ENCODE results near the gene ITGB4. TPM values are rescaled to one million over a fixed set of nuclear protein-coding genes. Genes with fewer than 3 reads are reported as not detected.

ITGB4 gene
- total and polyA plus RNA-seq, 2 of the 13 experiments (the other 11 are each of a cell fraction or from before 2014, with no cell fraction given), result 6.9 to 14.5 TPM

DNA sequence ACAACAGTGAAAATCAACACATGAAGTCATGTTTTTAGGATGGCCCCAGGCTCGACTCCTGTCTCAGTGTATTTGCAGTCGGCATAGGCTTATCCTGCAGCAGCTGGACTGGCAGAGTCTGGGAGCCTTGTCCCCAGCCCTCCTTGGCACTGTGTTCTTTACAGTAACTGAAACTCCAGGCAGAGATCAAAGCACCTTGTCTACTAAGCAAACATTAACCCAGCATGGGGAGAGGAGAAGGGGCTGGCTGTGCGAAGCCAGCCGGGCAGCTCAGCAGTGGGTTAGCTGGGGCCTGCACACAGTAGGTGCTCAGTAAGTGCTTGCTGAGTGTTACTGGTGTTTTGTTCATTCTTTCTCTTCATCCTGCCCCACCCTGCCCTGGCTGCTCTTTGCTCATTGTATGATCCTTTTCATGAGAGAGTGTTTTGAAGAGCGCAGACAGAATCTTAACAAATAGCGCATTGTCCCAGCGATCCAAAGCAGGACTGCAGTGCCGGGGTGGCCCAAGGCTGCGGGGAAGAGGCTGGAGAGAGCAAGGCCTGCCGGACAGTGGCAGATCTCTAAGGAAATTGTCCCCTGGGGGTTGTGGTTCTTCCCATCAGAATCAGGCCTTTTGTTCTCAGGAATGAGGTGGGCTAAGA is 23.5 kb upstream of the ITGB4 start (continued):
- TF ChIP-seq ZSCAN31 (CRISPR knock-in tag; IDR thresholded peaks at IDR 0.05; ENCODE audit: low read depth) (no peak), HOXA3 (CRISPR knock-in tag; IDR thresholded peaks at IDR 0.05) (peak; percentile 38; the same call in 1 of the 2 replicates), ZNF431 (CRISPR knock-in tag; IDR thresholded peaks at IDR 0.05; ENCODE audit: borderline replicate concordance, low read depth) (no peak), CERS6 (CRISPR knock-in tag; IDR thresholded peaks at IDR 0.05) (no peak), NFE2L2 (IDR thresholded peaks at IDR 0.05; ENCODE audit: low read length) (no peak), ZNF430 (CRISPR knock-in tag; IDR thresholded peaks at IDR 0.05) (peak; percentile 70; the same call in 1 of the 2 replicates), ZNF235 (CRISPR knock-in tag; IDR thresholded peaks at IDR 0.05; ENCODE audit: borderline replicate concordance) (no peak), PAF1 (CRISPR knock-in tag; IDR thresholded peaks at IDR 0.05) (no peak), HNRNPL (IDR thresholded peaks at IDR 0.05; ENCODE audit: low read depth, low read length) (peak; percentile 94), TMF1 (CRISPR knock-in tag; IDR thresholded peaks at IDR 0.05; ENCODE audit: low read depth) (no peak), ZNF343 (CRISPR knock-in tag; IDR thresholded peaks at IDR 0.05) (no peak), ZNF10 (CRISPR knock-in tag; IDR thresholded peaks at IDR 0.05; ENCODE audit: borderline replicate concordance, low read depth) (no peak), MED13 (CRISPR knock-in tag; IDR thresholded peaks at IDR 0.05) (no peak), ZNF432 (CRISPR knock-in tag; IDR thresholded peaks at IDR 0.05; ENCODE audit: borderline replicate concordance) (no peak), TAF1 (CRISPR knock-in tag; IDR thresholded peaks at IDR 0.05) (peak; percentile 36; the same call in 1 of the 2 replicates)
- TF ChIP-seq, protein P1, sequence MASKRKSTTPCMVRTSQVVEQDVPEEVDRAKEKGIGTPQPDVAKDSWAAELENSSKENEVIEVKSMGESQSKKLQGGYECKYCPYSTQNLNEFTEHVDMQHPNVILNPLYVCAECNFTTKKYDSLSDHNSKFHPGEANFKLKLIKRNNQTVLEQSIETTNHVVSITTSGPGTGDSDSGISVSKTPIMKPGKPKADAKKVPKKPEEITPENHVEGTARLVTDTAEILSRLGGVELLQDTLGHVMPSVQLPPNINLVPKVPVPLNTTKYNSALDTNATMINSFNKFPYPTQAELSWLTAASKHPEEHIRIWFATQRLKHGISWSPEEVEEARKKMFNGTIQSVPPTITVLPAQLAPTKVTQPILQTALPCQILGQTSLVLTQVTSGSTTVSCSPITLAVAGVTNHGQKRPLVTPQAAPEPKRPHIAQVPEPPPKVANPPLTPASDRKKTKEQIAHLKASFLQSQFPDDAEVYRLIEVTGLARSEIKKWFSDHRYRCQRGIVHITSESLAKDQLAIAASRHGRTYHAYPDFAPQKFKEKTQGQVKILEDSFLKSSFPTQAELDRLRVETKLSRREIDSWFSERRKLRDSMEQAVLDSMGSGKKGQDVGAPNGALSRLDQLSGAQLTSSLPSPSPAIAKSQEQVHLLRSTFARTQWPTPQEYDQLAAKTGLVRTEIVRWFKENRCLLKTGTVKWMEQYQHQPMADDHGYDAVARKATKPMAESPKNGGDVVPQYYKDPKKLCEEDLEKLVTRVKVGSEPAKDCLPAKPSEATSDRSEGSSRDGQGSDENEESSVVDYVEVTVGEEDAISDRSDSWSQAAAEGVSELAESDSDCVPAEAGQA (IDR thresholded peaks at IDR 0.05; ENCODE audit: low read depth), result no peak
- TF ChIP-seq, protein P1 (CRISPR knock-in tag; IDR thresholded peaks at IDR 0.05; ENCODE audit: borderline replicate concordance), result no peak
- TF ChIP-seq, protein P2, sequence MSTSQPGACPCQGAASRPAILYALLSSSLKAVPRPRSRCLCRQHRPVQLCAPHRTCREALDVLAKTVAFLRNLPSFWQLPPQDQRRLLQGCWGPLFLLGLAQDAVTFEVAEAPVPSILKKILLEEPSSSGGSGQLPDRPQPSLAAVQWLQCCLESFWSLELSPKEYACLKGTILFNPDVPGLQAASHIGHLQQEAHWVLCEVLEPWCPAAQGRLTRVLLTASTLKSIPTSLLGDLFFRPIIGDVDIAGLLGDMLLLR (CRISPR knock-in tag; IDR thresholded peaks at IDR 0.05), result no peak
- TF ChIP-seq, protein P3, sequence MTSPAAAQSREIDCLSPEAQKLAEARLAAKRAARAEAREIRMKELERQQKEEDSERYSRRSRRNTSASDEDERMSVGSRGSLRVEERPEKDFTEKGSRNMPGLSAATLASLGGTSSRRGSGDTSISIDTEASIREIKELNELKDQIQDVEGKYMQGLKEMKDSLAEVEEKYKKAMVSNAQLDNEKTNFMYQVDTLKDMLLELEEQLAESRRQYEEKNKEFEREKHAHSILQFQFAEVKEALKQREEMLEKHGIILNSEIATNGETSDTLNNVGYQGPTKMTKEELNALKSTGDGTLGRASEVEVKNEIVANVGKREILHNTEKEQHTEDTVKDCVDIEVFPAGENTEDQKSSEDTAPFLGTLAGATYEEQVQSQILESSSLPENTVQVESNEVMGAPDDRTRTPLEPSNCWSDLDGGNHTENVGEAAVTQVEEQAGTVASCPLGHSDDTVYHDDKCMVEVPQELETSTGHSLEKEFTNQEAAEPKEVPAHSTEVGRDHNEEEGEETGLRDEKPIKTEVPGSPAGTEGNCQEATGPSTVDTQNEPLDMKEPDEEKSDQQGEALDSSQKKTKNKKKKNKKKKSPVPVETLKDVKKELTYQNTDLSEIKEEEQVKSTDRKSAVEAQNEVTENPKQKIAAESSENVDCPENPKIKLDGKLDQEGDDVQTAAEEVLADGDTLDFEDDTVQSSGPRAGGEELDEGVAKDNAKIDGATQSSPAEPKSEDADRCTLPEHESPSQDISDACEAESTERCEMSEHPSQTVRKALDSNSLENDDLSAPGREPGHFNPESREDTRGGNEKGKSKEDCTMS (CRISPR knock-in tag; conservative IDR thresholded peaks at IDR 0.05), result no peak
